T-cell (primary cell): Measurements from ENCODE around the gene ZNF614. TPM values are rescaled to one million over a fixed set of nuclear protein-coding genes. Genes with fewer than 3 reads are reported as not detected.
"Not testable (repeated sequence)": the region's sequence is repeated elsewhere in the genome, so short reads cannot be mapped to it uniquely, and the experiment has no call there.

Source experiments
- ATAC-seq, 4 experiments: fragments of 200-7000 bp in 3 of 4; fragments of 150-1000 bp in 1 of 4; cut with Tn5 transposase; replicated peaks in 1 of 4; 1 replicate in 3 of 4; 2 replicates in 1 of 4; pipeline ENCODE4 v1.10.0; 2021; ENCODE audit warnings: moderate library complexity in 3 of 4, mild to moderate bottlenecking in 2 of 4, moderate number of reproducible peaks in 1 of 4
- CTCF ChIA-PET, 2 donors: fragments of 300-600 bp; sonication (Branson Sonifier 250); formaldehyde crosslinking; loops; one replicate each; lab custom pipeline; 2022; ENCODE audit warnings: antibody characterized with exemption in 2 of 2; lab: Charles Lee
- POLR2A ChIA-PET, 2 donors: fragments of 300-600 bp; sonication (Branson Sonifier 250); formaldehyde crosslinking; loops; one replicate each; lab custom pipeline; 2022; ENCODE audit warnings: antibody characterized with exemption in 2 of 2; lab: Charles Lee
- DNase-seq, 35 experiments: peaks; one replicate each; pipeline versions ENCODE4 v3.0.0 to v3.0.0-alpha.2; 2013 to 2023
- H3K27ac ChIP-seq: one replicate; pipeline ENCODE4 v1.5.1; 2013; ENCODE audit warnings: low read length
- H3K27me3 ChIP-seq, 2 experiments: replicated peaks in 1 of 2; 1 replicate in 1 of 2; 2 replicates in 1 of 2; pipeline versions ENCODE4 v1.6.1 to v1.7.0; 2013; ENCODE audit warnings: low read length in 1 of 2, mixed read lengths in 1 of 2; ENCODE audit not compliant: control insufficient read depth in 2 of 2, insufficient read depth in 2 of 2; ENCODE audit errors: extremely low read depth in 1 of 2
- H3K36me3 ChIP-seq, 2 donors: 1 replicate in 1 of 2; 2 replicates in 1 of 2; pipeline versions ENCODE4 v1.6.1 to v1.7.0; 2013; ENCODE audit warnings: low read length in 1 of 2; ENCODE audit not compliant: control insufficient read depth in 2 of 2, insufficient read depth in 1 of 2; ENCODE audit errors: extremely low read depth in 1 of 2
- H3K4me1 ChIP-seq, 2 experiments: 1 replicate in 1 of 2; 2 replicates in 1 of 2; pipeline versions ENCODE4 v1.6.1 to v1.7.0; 2013; ENCODE audit warnings: low read length in 2 of 2, mixed read lengths in 1 of 2; ENCODE audit not compliant: insufficient read depth in 2 of 2, control insufficient read depth in 1 of 2; ENCODE audit errors: extremely low read depth in 1 of 2
- H3K4me3 ChIP-seq, 2 donors: 1 replicate in 1 of 2; 2 replicates in 1 of 2; pipeline versions ENCODE4 v1.5.1 to v1.7.0; 2013; ENCODE audit warnings: mild to moderate bottlenecking in 2 of 2, low read length in 1 of 2, moderate library complexity in 1 of 2; ENCODE audit not compliant: control insufficient read depth in 1 of 2; ENCODE audit errors: extremely low read depth in 1 of 2
- H3K9me3 ChIP-seq: 2 replicates; pipeline ENCODE4 v1.7.0; 2013
- H3K27ac Mint-ChIP-seq, 2 donors: one replicate each; pipeline ENCODE4 v1.8.0; 2020 to 2021; ENCODE audit warnings: mild to moderate bottlenecking in 2 of 2, mixed read lengths in 2 of 2
- H3K27me3 Mint-ChIP-seq, 2 donors: one replicate each; pipeline ENCODE4 v1.8.0; 2021 to 2022; ENCODE audit warnings: mixed read lengths in 2 of 2
- H3K36me3 Mint-ChIP-seq: one replicate; pipeline ENCODE4 v1.8.0; 2021; ENCODE audit warnings: mixed read lengths
- H3K4me1 Mint-ChIP-seq, 3 donors: one replicate each; pipeline ENCODE4 v1.8.0; 2020 to 2022; ENCODE audit warnings: mixed read lengths in 3 of 3, mild to moderate bottlenecking in 1 of 3
- H3K4me3 Mint-ChIP-seq, 3 donors: one replicate each; pipeline ENCODE4 v1.8.0; 2020 to 2022; ENCODE audit warnings: mild to moderate bottlenecking in 3 of 3, mixed read lengths in 3 of 3, moderate library complexity in 3 of 3
- H3K9me3 Mint-ChIP-seq, 3 donors: one replicate each; pipeline ENCODE4 v1.8.0; 2020 to 2022; ENCODE audit warnings: mixed read lengths in 3 of 3
- WGBS: methylation state at CpG from one replicate; pipeline ENCODE4 v1.1.5; 2013; ENCODE audit warnings: missing lambda C conversion rate; ENCODE audit not compliant: insufficient coverage; 5-methylcytosine and 5-hydroxymethylcytosine counted together
- total RNA-seq, 35 experiments: library from RNA in 6 of 35; stranded (reverse) in 6 of 35; fragments of 120-200 nt in 1 of 35; gene quantifications; one replicate each; pipeline versions ENCODE4 v1.2.1 to v1.2.4 and lab custom pipeline; 2013 to 2026

Gene ZNF614
- total RNA-seq, 5 donors from 2014 or later (not counting 1 experiment from before 2014, with no cell fraction given), result 7.5 to 10.1 (median 9.2) TPM

DNA sequence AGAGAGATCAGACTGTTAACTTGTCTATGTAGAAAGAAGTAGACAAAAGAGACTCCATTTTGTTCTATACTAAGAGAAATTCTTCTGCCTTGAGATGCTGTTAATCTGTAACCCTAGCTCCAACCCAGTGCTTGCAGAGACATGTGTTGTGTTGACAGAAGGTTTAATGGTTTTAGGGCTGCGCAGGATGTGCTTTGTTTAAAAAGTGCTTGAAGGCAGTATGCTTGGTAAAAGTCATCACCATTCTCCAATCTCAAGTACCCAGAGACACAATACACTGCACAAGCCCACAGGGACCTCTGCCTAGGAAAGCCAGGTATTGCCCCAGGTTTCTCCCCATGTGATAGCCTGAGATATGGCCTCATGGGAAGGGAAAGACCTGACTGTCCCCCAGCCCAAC, 23.6 kb upstream of the ZNF614 start:
- Mint-ChIP-seq H3K4me1 (peaks cover 15 to 27% (median 25%) of the 10 kb centered on the region in 3 donors), H3K36me3 (peaks cover 48% of the 10 kb centered on the region), H3K9me3 (peaks cover 10 to 50% (median 30%) of the 10 kb centered on the region in 3 donors)
- H3K27ac ChIP-seq, H3K4me3 ChIP-seq, H3K36me3 ChIP-seq, H3K27me3 Mint-ChIP-seq, CTCF ChIA-PET, H3K27me3 ChIP-seq, H3K27ac Mint-ChIP-seq, H3K4me3 Mint-ChIP-seq, H3K9me3 ChIP-seq, DNase-seq, H3K4me1 ChIP-seq, ATAC-seq: not testable (repeated sequence)
- POLR2A ChIA-PET, result interaction anchor here in 1 of 2 donors (0.6 kb wide), 1 partner anchor 138 kb away, joined by 3 read pairs; the partner anchor contains the start of gene PPP2R1A
- no CpG with 5 or more reads among the region's 1 CpG for WGBS

DNA sequence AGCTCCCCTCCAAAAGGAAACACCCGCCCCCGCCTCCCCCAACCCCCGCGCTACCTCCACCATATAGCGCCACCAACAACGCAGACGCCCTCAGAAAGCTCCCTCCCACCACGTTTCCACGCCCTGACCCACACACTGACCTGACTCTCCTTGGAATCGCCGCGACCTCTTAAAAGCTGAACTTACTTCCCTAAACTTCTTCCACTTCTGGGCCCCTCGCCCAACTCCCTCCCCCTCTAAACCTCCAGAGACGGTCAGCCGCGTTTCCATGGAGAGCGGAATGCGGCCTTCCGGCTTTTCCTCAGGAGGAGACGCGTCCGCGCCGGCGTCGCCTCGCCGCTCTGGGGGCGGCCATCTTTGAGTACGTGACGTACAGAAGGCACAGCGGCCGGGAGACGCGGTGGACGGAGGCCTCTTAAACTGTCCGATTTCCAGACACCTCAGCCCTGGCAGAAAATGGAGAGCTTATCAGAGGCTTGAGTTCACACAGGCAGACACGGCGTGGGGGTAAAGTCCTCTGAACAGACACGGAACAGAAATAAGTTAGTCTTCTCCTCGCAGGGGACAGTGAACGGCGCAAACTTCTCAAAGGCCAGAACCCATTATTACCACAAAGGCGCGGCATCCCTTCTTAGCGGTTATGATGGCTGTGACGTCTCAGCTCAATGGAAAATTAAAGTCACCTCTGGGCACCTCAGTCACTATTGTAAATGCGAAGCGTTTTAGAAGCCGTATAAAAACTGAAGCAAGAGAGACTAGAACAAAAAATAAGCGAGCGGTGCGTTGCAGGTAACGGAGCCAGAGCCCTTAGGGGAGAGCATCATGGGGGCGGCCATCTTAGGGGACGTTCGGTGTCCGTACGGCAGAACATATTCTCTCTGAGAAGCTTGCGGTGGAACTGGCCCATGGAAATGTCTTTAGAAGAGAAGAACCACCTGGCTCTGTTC, 20.6 kb upstream of the ZNF614 start, which contains the start of gene ZNF432:
Gene ZNF432, minus strand, starts transcription at position 284 of the 947 bp plus-strand sequence. CDS start 1,970 bp downstream, outside the sequence.
- POLR2A ChIA-PET, result interaction anchor here in 1 of 2 donors (1.4 to 1.8 kb wide), 3 partner anchors 20 to 141 kb away, joined by 4 to 8 read pairs (median 6); partner anchors contain the start of genes PPP2R1A, ZNF614 and ZNF615
- Mint-ChIP-seq H3K9me3 (peaks cover 8 to 48% (median 30%) of the 10 kb centered on the region in 3 donors), H3K27me3 (no peaks in the 10 kb centered on the region), H3K4me1 (peaks cover 22 to 29% (median 27%) of the 10 kb centered on the region in 3 donors), H3K4me3 (peak within 1 kb of the TSS; percentile 93 to 98 (median 97)), H3K36me3 (peaks cover 49% of the 10 kb centered on the region), H3K27ac (peak within 1 kb of the TSS; percentile 99)
- DNase-seq (peak; percentile 63 to 87 (median 79)), ATAC-seq (peak; percentile 87 to 91 (median 90))
- H3K4me1 ChIP-seq, result peaks cover 4 to 5% of the 10 kb centered on the region in 2 experiments
- peaks cover 7 to 15% of the 10 kb centered on the region in 2 donors for H3K36me3 ChIP-seq
- peak within 1 kb of the TSS; percentile 95 for H3K27ac ChIP-seq
- H3K4me3 ChIP-seq, result peak within 1 kb of the TSS; percentile 93 to 98
- WGBS, result 0% methylated on average over 51 of the region's 60 CpGs
- H3K9me3 ChIP-seq, result peaks cover 8% of the 10 kb centered on the region
- CTCF ChIA-PET, result interaction anchor here in 1 of 2 donors (1.1 kb wide), 1 partner anchor 41 kb away, joined by 3 read pairs; no protein-coding TSS in a partner anchor
- H3K27me3 ChIP-seq, result no peaks in the 10 kb centered on the region

DNA sequence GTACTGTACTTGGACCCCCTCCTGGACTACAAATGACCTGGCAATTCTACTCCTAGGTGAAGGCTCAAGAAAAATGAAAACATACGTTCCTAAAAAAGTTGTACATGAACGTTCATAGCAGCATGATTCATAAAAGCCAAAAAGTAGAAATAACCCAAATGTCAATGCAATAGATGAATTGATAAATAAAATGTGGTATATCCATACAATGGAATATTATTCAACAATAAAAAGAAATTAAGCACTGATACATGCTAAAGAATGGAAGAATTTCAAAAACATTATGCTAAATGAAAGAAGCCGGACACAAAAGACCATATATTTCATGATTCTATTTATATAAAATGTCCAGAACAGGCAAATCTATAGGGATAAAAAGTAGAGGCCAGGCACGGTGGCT, 11.0 kb upstream of the ZNF614 start:
- 100% methylated on average over 1 of the region's 4 CpGs for WGBS
- Mint-ChIP-seq H3K4me3 (peak overlapping the region in 1 of 3 donors; percentile 3), H3K36me3 (peaks cover 93% of the 10 kb centered on the region), H3K9me3 (peaks cover 17 to 65% (median 51%) of the 10 kb centered on the region in 3 donors), H3K27ac (no peak overlapping the region), H3K27me3 (no peaks in the 10 kb centered on the region), H3K4me1 (no peaks in the 10 kb centered on the region)
- H3K4me3 ChIP-seq, result no peak overlapping the region
- H3K4me1 ChIP-seq, result no peaks in the 10 kb centered on the region
- H3K27me3 ChIP-seq, result no peaks in the 10 kb centered on the region
- H3K36me3 ChIP-seq, result peaks cover 30 to 70% of the 10 kb centered on the region in 2 donors
- POLR2A ChIA-PET, result no interaction called here
- ATAC-seq, result no peak
- DNase-seq, result no peak
- H3K9me3 ChIP-seq, result peaks cover 30% of the 10 kb centered on the region
- H3K27ac ChIP-seq, result no peak overlapping the region
- CTCF ChIA-PET, result no interaction called here

DNA sequence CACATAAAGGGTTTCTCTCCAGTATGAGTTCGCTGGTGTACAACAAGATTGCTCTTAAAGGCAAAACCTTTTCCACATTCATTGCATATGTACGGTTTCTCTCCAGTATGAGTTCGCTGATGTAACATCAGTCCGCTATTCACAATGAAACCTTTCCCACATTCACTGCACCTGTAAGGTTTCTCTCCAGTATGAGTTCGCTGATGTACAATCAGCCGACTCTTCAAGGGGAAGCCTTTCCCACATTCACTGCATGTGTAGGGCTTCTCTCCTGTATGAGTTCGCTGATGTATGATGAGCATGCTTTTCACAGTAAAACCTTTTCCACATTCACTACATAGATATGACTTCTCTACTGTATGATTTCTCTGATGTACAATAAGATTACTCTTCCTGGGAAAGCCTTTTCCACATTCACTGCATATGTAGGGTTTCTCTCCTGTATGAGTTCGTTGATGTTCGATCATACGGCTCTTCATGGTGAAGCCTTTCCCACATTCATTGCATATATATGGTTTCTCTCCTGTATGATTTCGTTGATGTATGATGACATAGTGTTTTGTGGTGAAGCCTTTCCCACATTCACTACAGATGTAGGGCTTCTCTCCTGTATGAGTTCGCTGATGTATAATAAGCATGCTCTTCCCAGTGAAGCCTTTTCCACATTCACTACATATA, 6.0 kb upstream of the ZNF614 start:
- POLR2A ChIA-PET, result no interaction called here
- no peak overlapping the region for H3K27ac Mint-ChIP-seq
- H3K4me1 ChIP-seq, result no peaks in the 10 kb centered on the region
- DNase-seq (no peak), ATAC-seq (no peak)
- no peaks in the 10 kb centered on the region for H3K27me3 Mint-ChIP-seq
- peaks cover 27 to 61% (median 48%) of the 10 kb centered on the region in 3 donors for H3K9me3 Mint-ChIP-seq
- CTCF ChIA-PET, result no interaction called here
- no peak overlapping the region for H3K4me3 Mint-ChIP-seq
- H3K4me1 Mint-ChIP-seq, result no peaks in the 10 kb centered on the region
- H3K27ac ChIP-seq, result no peak overlapping the region
- H3K36me3 Mint-ChIP-seq, result peaks cover 67% of the 10 kb centered on the region
- no peak overlapping the region for H3K4me3 ChIP-seq
- WGBS, result 100% methylated on average over 2 of the region's 12 CpGs
- no peaks in the 10 kb centered on the region for H3K27me3 ChIP-seq
- peaks cover 24 to 45% of the 10 kb centered on the region in 2 donors for H3K36me3 ChIP-seq
- H3K9me3 ChIP-seq, result peaks cover 40% of the 10 kb centered on the region

DNA sequence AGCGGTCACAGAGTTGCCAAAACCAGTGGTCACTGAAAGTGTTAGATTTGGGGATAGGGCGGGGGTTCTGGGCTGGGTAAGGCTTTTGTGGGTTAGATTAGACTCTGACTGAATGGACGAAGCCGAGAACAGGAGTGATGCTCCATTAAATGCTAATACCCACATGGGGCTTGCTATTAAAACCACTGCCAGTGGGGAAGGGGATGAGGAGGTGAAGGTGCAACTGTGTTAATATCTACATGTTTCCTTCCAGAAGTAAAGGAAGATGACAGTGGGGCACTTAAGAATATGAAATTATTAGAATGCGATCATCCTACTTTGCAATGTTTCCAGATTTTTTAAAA, 573 bp upstream of the ZNF614 start:
- Histone ChIP-seq H3K4me1 (peaks cover 5 to 10% of the 10 kb centered on the region in 2 experiments), H3K27me3 (no peaks in the 10 kb centered on the region), H3K27ac (peak overlapping the region; percentile 91), H3K9me3 (peaks cover 16% of the 10 kb centered on the region), H3K36me3 (peaks cover 14 to 23% of the 10 kb centered on the region in 2 donors), H3K4me3 (peak overlapping the region; percentile 77 to 89)
- ATAC-seq, result peak; percentile 25 to 31 (median 29)
- CTCF ChIA-PET, result no interaction called here
- no peak for DNase-seq
- Mint-ChIP-seq H3K36me3 (peaks cover 46% of the 10 kb centered on the region), H3K9me3 (peaks cover 16 to 45% (median 26%) of the 10 kb centered on the region in 3 donors), H3K4me3 (peak overlapping the region; percentile 89 to 94 (median 92)), H3K4me1 (peaks cover 24 to 35% (median 28%) of the 10 kb centered on the region in 3 donors), H3K27me3 (no peaks in the 10 kb centered on the region), H3K27ac (peak overlapping the region; percentile 84 to 95)
- 0% methylated on average over 2 of the region's 5 CpGs for WGBS
- POLR2A ChIA-PET, result interaction anchor here in 1 of 2 donors (0.7 to 1.0 kb wide), 2 partner anchors 20 to 161 kb away, joined by 3 to 8 read pairs; partner anchors contain the start of gene ZNF432
